Activated CD4-positive, alpha-beta T cell treated with anti-CD3 and anti-CD28 coated beads for 4 hours (primary cell): ENCODE measurements around the gene CXXC5.
A peak's percentile ranks its signal among the peaks of the same experiment; 100 is the strongest.

Source experiments
- DNase-seq, 2 donors: peaks; one replicate each; pipeline ENCODE4 v3.0.0-alpha.2; 2020

Gene CXXC5

DNA sequence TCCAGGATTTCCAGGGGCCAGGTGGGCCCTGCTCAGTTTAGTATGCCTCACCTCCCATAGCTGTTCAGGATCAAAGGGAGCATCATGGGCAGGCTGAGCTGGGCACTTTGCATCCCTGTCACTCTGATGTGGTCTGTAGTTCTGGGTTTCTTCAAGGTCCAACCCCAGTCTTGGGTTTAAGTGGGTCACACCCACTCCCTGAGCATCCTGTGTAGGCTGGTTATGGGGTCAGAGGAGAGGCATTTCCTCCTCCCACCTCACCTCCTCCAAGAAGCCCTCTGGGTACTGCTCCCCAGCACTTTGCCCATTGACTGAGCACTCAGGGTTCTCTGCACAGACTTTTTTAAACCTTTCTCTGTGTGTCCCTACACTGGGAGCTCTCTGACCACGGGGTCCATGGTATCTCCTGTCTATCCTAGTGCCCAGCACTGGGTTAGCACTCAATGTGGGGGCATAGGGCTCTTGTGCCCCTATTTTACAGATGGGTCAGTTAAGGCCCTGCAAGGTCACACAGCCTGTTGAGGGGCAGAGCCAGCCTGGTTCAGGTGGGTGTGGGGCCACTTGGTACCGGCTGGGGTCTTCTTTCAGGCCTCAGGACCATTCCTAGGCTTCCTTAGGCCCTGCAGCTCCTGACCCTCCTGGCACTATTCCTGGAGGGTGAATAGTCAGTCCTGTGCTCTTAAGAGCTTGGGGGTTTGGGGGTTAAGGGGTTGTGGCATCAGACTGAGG is 19.0 kb downstream of the CXXC5 start:
- no peak for DNase-seq

DNA sequence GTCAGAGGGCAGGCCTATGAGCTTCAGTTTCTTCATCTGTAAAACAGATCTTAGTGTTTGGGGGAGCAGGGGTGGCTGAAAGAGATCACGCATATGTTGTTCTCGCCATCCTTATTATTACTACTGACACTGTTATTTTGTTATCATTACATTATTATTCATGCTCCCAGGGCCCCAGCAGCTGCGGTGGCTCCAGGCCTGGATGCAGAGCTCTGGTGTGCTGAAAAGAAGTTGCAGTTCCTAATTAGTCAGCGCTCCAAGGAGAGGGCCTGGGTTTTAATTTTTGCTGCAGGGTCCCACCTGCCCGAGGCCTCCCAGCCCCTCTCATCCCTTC is 19.5 kb downstream of the CXXC5 start:
- no peak for DNase-seq

DNA sequence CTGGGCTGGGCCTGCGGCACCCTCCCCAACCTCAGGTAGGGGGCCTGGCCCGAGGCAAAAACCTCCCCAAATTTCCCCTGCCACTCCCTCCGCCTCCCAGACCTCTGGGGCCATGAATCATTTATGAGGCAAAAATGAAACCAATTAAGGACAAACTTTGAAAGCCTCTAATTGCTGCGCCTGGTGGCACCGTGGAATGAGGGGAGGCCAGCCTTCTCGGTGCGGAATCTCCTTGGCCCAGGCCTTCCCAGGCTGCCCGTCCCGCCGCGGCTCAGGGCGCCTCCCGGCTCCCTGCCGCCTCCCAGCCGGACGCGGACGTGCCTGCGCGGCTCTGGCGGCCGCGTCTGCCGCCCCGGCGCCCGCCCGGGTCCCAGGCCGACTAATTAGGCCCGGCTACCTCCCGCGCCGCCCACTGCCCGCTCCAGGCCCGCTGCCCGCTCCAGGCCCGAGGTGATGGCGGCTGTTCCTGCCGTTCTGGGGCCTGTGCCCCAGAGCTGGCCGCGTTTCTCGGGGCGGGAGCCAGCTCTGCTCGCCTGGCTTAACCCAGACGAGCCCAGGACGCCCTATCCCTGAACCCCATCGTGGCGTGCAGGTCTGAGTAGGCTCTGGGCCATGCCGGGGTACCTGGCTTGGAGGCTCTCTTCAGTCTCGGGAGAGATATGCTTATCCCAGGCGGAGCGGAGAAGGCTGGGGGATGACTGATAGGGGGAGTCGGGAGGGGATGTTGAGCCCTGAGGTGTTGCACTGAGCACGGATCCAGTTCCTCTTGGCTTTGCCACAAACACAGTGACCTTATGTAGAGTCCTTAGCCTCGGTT is 20.1 kb downstream of the CXXC5 start:
- peak; percentile 45 to 48 for DNase-seq

DNA sequence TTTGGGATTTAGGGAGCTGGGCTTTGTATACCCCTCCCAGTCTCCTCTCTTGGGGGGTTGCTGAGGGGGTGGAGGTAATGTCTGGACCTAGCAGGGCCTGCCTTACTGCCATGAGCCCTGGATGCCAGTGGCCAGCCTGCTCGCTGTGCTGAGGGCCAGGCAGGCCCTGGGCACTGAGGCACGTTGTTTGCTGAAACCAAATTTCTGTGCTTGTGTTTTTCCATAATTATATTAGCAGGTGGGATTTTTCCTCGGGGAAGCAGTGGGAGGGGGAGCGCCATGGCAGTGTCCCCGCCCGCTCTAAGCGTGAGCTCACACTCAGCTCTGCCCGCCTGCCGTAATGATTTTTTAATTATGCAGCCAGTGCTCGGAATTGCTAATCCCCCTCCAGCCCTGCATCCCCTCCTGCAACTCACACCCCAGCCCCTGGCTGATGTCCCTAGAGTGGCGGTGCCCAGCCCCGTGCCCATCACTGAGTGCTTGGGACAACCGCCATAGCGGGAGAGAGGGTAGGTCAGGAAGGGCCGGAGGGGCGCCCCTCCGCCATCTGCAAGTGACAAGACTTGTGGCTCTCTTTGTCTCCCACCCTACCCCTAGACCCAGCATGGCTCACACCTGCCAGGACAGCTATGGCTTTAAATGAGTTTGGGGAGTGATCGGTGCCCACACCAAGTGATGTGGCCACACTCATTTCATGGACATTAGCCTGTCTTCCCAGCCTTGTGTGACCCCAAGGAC is 20.9 kb downstream of the CXXC5 start:
- no peak for DNase-seq

DNA sequence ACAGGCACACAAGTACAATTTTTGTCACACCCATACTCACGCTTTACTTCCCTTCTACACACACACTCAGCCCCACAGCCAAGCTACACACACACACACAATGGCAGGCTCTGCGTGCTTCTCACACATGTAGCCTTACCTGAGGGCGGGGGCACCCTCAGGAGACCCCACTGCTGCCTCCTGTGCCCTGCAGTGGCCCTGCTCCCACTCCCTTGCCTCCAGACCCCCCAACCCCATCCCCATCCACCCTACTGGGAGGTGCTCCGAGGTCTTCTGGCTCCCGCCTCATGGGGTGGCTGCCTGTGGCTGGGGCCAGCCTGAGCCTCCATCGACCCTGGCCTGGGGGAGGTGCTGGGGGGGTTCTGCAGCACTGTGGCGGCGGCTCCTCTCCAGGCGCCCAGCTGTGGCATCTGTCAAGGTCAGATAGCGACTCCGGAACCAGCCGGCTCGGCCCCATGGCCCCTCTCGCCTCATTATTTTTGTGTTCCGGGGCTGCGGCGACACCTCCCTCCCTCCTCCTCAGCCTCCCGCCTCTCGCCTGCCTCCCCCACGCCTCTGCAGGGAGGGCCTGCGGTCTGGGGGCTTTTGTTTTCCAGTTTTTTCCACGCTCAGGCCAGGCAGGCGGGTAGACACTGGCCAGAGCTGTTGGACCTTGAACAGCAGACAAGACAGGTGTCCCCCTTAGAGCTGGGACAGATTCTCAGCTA is 21.7 kb downstream of the CXXC5 start:
- DNase-seq: no peak

DNA sequence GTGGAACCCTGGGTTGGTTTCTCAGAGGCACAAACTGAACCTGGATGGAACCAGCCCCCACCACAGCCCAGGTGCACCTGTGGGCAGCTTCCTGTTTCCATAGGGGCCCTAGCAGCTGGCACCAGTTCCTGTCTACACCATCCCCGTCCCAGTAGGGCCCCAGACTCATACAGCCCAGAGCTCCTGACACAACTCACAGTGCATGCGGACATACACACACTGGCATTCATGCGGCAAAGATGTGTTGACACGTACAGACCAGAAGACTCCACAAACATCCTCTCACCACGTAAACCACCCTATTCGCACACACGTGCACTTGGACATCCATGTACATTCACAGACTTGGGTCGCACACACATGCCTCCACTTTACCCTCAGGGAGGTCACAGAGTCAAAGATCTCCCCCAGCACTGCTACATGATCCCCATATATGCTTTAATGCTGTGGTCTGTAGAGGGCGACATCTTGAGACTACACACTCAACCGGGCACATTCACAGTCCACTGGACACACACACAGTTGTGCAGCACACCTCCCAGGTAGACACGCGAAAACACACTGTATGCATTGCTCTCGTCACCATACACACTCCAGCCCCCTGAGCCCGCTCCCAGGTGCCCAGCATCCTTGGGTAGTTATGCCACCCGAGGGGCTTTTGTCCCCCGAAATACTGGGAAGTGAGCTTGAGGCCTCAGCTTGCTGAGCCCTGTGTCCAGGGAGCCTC is 22.4 kb downstream of the CXXC5 start:
- DNase-seq: no peak

DNA sequence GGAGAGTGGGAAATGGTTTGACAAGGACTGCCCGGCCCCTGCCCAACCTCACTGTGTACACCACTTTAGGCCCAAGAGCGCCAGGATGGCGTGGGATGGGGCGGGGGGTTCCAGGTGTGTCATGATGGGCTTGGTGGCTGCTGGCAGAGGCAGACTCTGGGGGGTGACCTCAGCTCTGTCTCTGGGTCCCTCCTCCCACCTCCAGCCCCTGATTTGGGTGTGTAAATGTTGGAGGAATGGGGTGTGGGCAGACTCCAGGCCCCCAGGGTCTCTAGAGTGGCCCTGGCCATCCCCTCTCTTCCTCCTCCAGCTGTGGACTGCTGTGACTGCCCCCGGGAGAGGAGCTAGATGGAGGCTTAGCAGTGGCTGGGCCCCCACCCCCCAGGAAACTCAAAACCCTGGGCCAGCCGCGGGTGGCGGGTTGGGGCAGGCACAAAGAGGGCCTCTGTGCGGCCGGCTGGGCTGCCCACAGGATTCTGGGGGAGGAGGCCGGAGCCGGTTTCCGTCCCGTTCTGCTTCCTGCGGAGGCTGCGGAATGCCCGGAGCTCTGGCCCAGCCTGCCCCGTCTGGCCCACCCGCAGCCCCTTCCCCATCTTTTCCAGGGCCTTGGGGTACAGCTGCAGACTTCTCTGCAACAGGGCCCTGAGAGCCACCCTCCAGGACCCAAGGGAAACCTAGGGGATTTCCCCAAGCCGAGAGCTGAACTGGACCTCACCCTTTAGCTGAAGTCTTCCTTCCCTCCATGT is 23.1 kb downstream of the CXXC5 start:
- no peak for DNase-seq

DNA sequence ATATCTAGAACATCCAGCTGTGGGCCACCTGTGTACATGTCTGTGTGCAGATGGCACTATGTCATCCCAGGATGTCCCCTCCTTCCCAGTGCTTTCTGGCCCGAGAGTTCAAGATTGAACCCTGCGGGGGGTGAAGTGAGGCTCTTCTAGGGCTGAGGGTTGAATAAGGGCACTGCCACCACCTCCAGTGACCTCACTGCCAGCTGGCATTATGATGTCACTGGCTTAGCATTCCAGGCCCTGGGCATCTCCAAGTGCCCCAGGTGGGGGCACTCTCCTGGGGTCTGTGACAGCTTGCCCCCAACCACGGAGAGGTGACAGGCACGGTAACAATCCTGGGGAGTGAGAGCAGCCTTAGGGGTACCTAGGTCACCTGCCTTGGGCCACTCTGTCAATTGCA is 27.1 kb downstream of the CXXC5 start:
- no peak for DNase-seq

DNA sequence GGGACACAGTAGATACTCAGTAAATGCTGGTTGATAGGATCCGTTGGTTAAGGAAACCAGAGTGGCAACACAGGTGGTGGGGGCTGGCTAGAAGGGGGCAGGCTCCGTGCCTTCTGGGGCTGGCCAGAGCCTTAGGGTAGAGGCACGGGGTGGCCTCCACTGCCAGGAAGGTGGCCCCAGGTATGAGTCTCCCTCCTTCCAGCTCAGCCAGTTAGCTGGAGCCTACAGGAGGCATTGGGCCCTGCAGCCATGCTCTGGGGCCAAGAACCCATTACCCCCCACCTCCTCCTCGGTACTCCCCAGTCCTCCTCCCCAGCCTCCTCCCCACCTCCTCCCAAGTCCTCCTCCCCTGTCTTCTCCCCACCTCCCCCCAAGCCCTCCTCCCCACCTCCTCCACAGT is 27.7 kb downstream of the CXXC5 start:
- DNase-seq: no peak

DNA sequence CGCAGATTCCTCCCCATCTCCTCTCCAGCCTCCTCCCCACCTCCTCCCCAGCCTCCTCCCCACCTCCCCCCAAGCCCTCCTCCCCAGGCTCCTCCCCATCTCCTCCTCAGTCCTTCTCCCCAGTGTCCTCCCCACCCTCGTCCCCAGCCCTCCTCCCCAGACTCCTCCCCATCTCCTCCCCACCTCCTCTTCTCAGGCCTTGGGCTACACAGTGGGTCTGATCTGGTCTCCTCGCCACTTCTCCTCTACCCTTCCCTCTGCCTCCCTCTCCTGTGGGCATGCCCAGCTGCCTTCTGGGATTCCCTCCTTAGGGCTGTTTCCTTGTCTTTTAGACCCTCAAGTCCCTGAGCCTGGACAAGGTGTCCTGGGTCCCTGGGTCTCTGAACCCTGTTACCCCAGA is 28.3 kb downstream of the CXXC5 start:
- no peak for DNase-seq

DNA sequence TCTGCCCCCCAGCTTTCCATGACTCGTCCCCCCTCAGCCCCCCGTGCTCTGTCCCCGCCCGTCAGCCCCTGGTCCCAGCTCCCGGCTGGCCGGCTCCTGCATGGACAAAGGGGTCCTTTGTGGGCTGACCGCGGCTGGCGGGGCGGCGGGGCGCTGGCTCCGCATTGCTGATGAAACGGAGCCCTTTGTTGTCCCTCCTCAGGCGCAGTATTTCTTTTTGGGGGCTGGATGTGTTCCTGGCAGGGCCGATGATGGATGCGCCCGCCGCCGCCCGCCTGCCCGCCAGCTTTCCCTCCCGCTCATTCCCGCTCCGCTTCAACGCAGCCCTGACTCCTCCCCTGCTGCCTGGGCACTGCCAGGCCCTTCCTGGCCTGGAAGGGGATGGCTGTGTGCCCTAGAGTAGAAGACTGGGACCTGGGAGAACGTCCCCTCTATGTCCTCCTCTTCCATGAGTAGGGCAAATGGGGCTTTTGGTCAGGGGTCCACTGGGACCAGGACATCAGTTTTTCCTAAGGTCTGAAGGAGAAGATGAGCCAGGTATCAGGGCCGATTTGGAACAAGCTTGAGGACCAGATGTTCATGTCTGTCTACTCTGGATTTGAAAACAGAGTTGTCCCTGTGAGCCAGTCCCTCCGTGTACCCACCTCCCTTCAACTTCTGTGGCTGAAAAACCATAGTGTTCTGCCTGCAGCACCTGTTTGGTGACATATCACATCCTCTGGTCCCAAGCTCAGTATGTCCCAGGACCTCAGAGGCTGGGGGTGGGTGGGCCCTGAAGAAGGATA is 29.0 kb downstream of the CXXC5 start:
- DNase-seq: no peak

DNA sequence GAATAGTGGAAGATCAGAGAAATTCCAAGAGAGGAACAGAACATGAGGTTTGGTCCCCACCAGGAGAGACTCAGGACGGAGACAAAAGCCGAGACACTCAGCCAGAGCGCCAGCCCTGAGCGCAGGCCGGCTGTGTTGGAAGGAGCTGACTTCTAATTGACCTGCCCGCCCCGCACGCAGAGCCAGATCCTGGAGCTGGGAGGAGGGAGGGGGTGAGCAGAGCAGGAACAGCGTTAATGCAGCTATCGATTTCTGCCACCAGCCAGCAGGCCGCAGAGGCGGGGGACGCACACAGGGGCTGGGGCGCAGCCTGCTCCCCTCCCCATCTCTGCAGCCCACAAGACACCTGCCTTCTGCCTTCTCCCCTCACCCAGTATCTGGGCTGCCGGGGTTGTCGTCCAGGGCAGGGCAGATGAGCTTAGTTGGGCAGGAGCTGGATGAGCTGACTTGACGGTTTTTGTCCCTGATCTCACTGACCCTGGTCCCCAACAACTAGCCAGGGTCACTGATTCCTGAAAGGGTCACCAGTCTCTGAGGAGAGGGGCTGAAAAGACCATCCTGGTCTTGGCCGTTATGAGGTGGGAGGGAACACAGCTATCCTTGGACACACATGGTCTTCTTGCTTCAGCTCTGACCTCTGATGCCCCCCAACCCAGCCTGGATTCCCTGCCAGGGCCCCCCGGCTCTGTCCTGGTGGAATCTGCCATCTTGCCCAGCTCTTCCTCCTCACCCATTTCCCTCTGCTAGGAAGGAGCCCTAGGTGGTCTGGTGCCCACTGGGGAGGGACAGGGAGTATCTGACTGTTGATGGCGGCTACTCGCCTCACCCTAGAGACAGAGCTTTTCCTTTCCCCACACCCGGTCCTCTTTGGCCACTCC is 29.8 kb downstream of the CXXC5 start:
- no peak for DNase-seq

DNA sequence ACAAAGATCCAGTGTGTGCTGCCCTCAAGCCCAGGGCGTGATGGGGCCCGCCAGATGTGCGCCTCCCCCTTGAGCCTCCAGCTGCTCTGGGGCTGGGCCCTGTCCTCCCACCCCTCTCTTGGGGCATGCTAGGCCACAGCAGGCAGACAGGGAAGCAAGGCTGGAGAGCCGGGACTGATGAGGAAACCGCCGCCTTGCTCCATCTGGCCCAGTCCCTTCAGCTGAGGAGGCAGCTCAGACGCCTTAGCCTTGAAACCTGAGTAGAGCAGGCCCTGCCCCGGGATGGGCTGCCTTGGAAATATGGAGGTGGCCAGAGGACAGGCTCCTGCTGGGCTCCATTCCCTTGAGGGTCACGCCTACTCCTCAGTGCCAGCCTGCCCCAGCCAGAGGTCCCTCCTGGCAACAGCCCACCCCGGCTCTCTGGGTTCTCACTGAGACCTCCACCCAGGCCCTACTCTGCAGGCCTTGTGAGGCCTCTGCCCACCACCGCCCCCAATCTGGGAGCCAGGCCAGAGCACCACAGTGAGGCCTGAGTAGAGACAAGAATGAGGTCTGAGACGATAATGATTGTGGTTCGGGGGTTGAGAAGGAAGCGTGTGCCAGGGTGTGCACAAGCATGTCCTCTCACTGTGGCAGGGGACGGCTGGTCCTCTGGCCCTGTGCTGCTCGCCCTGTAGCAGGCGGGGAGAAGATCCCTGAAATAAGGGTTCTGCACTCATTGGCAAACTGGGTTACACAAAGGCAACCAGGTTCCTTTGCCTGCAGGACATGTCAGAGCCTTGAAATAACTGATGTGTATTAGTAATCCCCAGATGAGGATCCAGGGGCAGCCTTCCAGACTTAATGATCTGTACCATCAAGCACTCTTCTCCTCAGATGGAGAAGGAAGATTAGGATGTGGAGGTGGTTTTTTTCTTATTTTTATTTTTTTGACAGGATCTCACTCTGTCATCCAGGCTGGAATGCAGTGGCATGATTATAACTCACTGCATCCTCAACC is 30.9 kb downstream of the CXXC5 start:
- no peak for DNase-seq

DNA sequence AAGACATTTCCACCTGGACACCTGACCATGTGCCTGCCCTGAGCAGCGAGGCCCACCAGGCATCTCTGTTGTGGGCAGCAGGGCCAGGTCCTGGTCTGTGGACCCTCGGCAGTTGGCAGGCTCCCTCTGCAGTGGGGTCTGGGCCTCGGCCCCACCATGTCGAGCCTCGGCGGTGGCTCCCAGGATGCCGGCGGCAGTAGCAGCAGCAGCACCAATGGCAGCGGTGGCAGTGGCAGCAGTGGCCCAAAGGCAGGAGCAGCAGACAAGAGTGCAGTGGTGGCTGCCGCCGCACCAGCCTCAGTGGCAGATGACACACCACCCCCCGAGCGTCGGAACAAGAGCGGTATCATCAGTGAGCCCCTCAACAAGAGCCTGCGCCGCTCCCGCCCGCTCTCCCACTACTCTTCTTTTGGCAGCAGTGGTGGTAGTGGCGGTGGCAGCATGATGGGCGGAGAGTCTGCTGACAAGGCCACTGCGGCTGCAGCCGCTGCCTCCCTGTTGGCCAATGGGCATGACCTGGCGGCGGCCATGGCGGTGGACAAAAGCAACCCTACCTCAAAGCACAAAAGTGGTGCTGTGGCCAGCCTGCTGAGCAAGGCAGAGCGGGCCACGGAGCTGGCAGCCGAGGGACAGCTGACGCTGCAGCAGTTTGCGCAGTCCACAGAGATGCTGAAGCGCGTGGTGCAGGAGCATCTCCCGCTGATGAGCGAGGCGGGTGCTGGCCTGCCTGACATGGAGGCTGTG is 32.4 kb downstream of the CXXC5 start:
- DNase-seq: no peak

DNA sequence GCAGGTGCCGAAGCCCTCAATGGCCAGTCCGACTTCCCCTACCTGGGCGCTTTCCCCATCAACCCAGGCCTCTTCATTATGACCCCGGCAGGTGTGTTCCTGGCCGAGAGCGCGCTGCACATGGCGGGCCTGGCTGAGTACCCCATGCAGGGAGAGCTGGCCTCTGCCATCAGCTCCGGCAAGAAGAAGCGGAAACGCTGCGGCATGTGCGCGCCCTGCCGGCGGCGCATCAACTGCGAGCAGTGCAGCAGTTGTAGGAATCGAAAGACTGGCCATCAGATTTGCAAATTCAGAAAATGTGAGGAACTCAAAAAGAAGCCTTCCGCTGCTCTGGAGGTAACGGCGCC is 32.9 kb downstream of the CXXC5 start:
- DNase-seq: no peak

DNA sequence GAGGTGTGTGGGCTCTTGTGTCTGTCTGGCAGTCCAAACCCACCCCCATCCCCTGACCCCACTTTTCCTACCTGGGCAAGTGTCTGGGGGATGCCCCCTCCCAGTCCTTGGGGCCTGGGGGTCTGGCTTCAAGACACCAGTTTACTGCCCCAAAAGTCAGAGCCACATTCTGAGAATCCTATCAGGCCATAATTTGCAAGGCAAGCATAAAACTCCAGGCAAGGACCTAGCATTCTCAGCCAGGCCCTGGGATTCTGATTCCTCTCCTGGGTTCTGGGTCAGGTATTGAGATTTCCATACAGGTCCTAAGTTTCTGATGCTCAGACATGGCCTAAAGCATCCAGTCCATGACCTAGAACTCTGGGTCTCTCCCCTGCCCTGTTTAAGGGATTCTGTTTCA is 33.3 kb downstream of the CXXC5 start:
- no peak for DNase-seq

DNA sequence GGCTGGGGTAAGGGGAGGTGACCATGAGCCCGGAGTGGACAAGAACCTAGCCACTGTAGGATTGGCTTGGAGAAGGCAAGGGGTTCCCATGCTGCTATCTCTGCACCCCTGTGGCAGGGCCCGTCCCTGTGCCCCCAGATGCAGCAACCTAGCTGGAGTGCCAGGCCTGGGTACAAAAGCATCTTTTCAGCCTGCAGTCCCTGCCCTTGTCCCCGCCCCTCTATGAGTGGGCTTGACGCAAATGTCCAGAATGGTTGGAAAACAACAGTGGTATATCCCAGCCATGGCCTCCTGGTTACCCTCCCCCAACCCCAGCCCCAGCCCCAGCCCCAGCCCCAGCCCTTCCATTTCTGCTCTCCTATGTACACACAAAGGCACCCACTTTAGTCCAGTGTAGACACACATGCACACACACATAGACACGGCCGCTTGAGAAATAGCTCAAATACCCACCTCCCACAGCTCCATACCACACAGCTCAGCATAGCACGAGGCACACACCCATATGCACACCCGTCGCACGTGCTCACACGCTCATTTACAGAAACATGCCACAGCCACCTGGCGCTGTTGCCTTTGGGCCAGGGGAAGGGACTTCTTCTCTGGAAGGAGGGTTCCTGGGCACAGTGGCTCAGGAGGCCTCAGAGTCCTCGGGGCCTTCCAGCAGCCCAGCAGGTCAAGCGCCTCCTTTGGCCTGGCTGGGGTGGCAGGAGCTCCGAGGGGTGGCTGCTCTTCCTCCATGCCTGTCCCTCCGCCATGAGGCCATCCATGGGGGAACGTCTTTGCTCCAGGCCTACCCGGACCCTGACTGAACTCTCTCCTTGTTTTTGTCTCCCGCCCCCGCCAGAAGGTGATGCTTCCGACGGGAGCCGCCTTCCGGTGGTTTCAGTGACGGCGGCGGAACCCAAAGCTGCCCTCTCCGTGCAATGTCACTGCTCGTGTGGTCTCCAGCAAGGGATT is 34.1 kb downstream of the CXXC5 start:
- DNase-seq: no peak
